Osteoblast (primary cell): ENCODE results near the gene TMC7. TPM values are rescaled to one million over a fixed set of nuclear protein-coding genes. Genes with fewer than 3 reads are reported as not detected.

Source experiments
- DNase-seq: peaks from one replicate; pipeline ENCODE4 v3.0.0; 2011; ENCODE audit warnings: low spot score, mixed read lengths; ENCODE audit not compliant: insufficient read length; ENCODE audit errors: missing footprints
- H2AFZ ChIP-seq: 2 replicates; pipeline ENCODE4 v1.6.0; 2011; ENCODE audit warnings: mild to moderate bottlenecking, low read length
- H3K27ac ChIP-seq: 2 replicates; pipeline ENCODE4 v1.5.1; 2011; ENCODE audit warnings: mild to moderate bottlenecking, low read depth, low read length, moderate library complexity
- H3K27me3 ChIP-seq: 2 replicates; pipeline ENCODE4 v1.6.0; 2012; ENCODE audit warnings: mild to moderate bottlenecking, control low read depth, inconsistent platforms, low read length, moderate library complexity; ENCODE audit not compliant: insufficient read depth
- H3K36me3 ChIP-seq: 2 replicates; pipeline ENCODE4 v1.5.1; 2011; ENCODE audit warnings: mild to moderate bottlenecking, low read length, control low read depth, moderate library complexity; ENCODE audit not compliant: insufficient read depth
- H3K4me1 ChIP-seq: 2 replicates; pipeline ENCODE4 v1.5.1; 2011; ENCODE audit warnings: mild to moderate bottlenecking, low read length, control low read depth, moderate library complexity; ENCODE audit not compliant: insufficient read depth
- H3K4me2 ChIP-seq: 2 replicates; pipeline ENCODE4 v1.6.0; 2011; ENCODE audit warnings: mild to moderate bottlenecking, low read length; ENCODE audit not compliant: insufficient read depth
- H3K4me3 ChIP-seq: fragments of 200-600 bp; sonication (generic); 3 replicates; pipeline ENCODE4 v1.5.1; 2012; ENCODE audit warnings: mild to moderate bottlenecking, low read length, inconsistent platforms; ENCODE audit not compliant: insufficient read depth
- H3K79me2 ChIP-seq: 2 replicates; pipeline ENCODE4 v1.6.0; 2012; ENCODE audit warnings: mild to moderate bottlenecking, low read length, control low read depth, inconsistent platforms; ENCODE audit not compliant: insufficient read depth
- H3K9me3 ChIP-seq: 2 replicates; pipeline ENCODE4 v1.5.1; 2011; ENCODE audit warnings: low read depth, low read length, control low read depth
- H4K20me1 ChIP-seq: 2 replicates; pipeline ENCODE4 v1.6.0; 2012; ENCODE audit warnings: mild to moderate bottlenecking, low read length, control low read depth; ENCODE audit not compliant: insufficient read depth
- CTCF ChIP-seq: IDR thresholded peaks from 2 replicates; pipeline ENCODE4 v1.5.1; 2011; ENCODE audit warnings: mild to moderate bottlenecking, low read depth, low read length, moderate library complexity; ENCODE audit errors: extremely low read depth
- total RNA-seq: library from RNA; depleted of rRNA; stranded (reverse); fragments of >200 nt; gene quantifications from 2 replicates; pipeline ENCODE4 v1.2.3, GENCODE V29; 2012

TMC7 gene
- total RNA-seq, 1 donor: 1.1 TPM

GRCh38 chr16:18941471-18941870 lies 42.3 kb upstream of the TMC7 start:
- Histone ChIP-seq H2AFZ (no peak overlapping the region), H3K4me1 (no peaks in the 10 kb centered on the region), H3K27me3 (peaks cover 7% of the 10 kb centered on the region), H3K9me3 (no peaks in the 10 kb centered on the region), H3K4me3 (no peak overlapping the region), H4K20me1 (no peaks in the 10 kb centered on the region), H3K79me2 (no peaks in the 10 kb centered on the region), H3K4me2 (no peak overlapping the region), H3K36me3 (no peaks in the 10 kb centered on the region), H3K27ac (no peak overlapping the region)
- no peak for DNase-seq
- TF ChIP-seq CTCF: no peak

GRCh38 chr16:18942061-18942460 lies 41.7 kb upstream of the TMC7 start:
- TF ChIP-seq CTCF: no peak
- Histone ChIP-seq H3K4me1 (no peaks in the 10 kb centered on the region), H3K4me2 (no peak overlapping the region), H4K20me1 (no peaks in the 10 kb centered on the region), H2AFZ (no peak overlapping the region), H3K36me3 (no peaks in the 10 kb centered on the region), H3K27me3 (peaks cover 3% of the 10 kb centered on the region), H3K4me3 (no peak overlapping the region), H3K9me3 (no peaks in the 10 kb centered on the region), H3K27ac (no peak overlapping the region), H3K79me2 (no peaks in the 10 kb centered on the region)
- DNase-seq: no peak

- Histone ChIP-seq H3K4me3 (no peak overlapping the region), H4K20me1 (no peaks in the 10 kb centered on the region), H3K4me2 (no peak overlapping the region), H3K4me1 (no peaks in the 10 kb centered on the region), H3K27me3 (peaks cover 3% of the 10 kb centered on the region), H3K27ac (no peak overlapping the region), H3K36me3 (no peaks in the 10 kb centered on the region), H2AFZ (no peak overlapping the region), H3K79me2 (no peaks in the 10 kb centered on the region), H3K9me3 (no peaks in the 10 kb centered on the region)
- no peak for DNase-seq
- no peak for TF ChIP-seq CTCF
These were observed 40.3 kb upstream of the TMC7 start for GRCh38 chr16:18943414-18943813.

GRCh38 chr16:18945233-18945632 lies 38.5 kb upstream of the TMC7 start:
- Histone ChIP-seq H3K4me3 (no peak overlapping the region), H3K36me3 (no peaks in the 10 kb centered on the region), H3K27ac (no peak overlapping the region), H3K79me2 (no peaks in the 10 kb centered on the region), H3K4me2 (no peak overlapping the region), H2AFZ (no peak overlapping the region), H3K9me3 (no peaks in the 10 kb centered on the region), H4K20me1 (no peaks in the 10 kb centered on the region), H3K4me1 (no peaks in the 10 kb centered on the region), H3K27me3 (peaks cover 3% of the 10 kb centered on the region)
- TF ChIP-seq CTCF: no peak
- DNase-seq: no peak
